NCI-H510A treated with DMSO at 0.1 percent for 48 hours (cell line): ENCODE measurements around the gene PNN.
"Not testable (repeated sequence)": the region's sequence is repeated elsewhere in the genome, so short reads cannot be mapped to it uniquely, and the experiment has no call there.

Source experiments
- DNase-seq: peaks from one replicate; lab custom pipeline; 2025; lab: John Stamatoyannopoulos, UW

Gene PNN

GRCh38 chr14:39229601-39230110 is 54.6 kb downstream of the PNN start:
- DNase-seq: no peak

DNA sequence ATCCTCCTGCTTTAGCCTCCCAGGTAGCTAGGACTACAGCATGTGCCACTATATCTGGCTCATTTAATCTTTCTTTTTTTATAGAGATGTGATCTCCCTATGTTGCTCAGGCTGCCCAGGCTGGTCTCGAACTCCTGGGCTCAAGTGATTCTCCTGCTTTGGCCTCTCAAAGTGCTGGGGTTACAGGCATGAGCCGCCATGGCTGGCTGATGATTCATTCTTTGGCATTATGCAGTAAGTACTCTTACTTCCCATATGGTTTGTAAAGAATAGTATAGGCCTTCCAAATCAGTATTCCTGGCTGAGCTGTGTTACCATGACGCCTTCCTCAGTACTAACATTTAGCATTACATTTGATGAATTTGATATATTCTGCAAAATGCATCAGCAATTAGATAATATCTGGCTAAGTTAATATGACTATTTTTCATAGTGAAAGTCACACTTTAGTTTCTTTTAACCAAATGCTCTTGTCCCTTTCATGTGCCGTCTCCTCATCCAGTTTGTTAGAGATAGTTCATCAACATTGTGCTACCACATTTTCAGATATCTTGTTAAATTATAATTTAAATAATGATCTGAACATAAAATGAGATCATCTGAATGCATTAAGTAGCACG is 55.5 kb downstream of the PNN start:
- no peak for DNase-seq

GRCh38 chr14:39231751-39232553 is 56.9 kb downstream of the PNN start:
- not testable (repeated sequence) for DNase-seq
